GM18870 (cell line): ENCODE data around the gene CALU.
A peak's percentile ranks its signal among the peaks of the same experiment; 100 is the strongest.

Source experiments
- ATAC-seq: cut with Tn5 transposase; IDR thresholded peaks from one replicate; pipeline ENCODE4 v1.9.1; 2021; ENCODE audit warnings: moderate library complexity; ENCODE audit not compliant: unreplicated experiment

CALU gene

DNA sequence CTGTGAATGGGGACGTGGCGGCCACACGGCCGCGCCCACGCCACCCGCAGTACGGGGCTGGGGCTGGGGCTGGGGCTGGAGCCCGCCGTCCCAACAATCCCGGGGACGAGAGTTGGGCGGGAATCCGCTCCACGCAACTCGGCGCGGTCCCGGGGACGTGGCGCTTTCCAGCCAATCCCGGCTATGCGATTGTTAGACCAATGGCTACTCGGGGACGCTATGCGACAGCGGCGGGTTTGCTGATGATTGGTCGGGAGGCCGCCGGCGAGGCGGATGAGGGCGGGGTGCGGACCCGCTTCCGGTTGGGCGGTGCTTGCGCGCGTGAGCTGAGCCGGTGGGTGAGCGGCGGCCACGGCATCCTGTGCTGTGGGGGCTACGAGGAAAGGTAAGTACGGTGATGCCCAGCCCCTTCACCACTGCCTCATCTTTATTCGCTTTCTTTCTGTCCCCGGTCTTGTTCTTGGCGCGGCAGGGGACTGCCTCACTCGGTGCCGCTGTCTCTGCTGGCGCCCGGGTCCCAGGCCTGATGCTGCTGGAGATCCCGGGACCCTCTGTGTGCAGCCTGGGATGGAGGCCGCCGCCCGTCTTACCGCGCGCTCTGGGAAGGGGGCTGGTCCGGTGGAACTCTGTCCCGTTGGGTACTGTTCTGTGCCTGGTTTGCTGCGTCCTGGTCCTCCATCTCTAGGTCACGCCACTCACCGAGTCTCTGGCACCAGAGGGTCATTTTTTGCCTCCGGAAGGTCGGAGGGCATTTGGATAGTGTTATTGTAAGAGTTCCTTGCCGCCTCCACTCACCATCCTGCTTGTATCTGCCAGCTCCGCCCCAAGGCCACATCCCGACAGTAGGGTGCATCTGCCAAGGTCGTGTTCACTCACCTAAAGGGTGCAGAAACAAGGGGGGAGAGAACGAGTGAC, at the start of gene CALU:
Gene CALU (plus strand): TSS at position 312 of the 915 bp plus-strand sequence. CDS start 9,225 bp downstream, outside the sequence.
- peak; percentile 90 for ATAC-seq

DNA sequence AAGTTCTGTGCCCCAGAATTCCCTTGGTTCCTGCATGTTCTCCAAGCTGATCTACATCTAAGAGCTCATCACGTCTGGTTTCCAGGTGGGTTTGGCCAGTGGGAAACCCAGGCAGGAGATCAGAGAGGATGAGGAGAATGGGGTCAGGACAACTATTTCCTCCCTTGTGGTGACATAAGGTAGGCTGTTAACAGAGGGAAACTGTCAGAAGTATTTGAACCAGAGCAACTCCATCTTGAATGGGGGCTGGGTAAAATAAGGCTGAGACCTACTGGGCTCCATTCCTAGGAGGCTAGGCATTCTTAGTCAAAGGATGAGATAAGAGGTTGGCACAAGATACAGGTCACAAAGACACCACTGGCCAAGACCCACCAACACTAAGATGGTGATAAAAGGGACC, 47.9 kb upstream of the CALU start:
- ATAC-seq, result no peak

DNA sequence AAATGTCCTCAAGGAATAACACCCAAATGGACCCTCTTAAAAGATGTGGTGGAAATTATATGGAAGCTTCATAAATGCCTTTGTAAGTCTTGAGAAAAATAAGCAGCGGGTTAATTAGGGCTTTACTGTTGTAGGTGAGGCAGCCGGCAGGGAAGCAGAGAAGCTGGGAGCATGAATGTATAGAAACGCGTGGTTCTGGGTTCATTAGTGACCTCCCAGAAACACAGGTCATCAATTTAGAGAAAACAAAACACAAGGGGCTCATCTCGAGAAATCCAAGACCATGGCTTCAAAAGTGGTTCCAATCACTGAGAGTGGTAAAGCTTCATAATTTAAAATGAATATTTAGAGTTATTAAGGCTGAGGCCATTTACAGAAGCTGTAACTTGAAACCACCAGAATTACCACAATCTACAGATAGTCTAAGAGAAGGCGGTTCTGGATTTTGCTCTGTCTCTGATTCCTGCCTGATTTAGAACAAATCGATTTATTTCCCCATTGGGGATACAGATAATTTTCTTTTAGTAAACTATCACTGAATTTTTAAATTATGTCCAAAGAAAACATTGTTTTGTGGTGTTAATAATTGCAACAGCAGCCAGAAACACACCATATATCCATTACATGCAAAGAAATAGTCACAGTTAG, 46.4 kb upstream of the CALU start:
- no peak for ATAC-seq

DNA sequence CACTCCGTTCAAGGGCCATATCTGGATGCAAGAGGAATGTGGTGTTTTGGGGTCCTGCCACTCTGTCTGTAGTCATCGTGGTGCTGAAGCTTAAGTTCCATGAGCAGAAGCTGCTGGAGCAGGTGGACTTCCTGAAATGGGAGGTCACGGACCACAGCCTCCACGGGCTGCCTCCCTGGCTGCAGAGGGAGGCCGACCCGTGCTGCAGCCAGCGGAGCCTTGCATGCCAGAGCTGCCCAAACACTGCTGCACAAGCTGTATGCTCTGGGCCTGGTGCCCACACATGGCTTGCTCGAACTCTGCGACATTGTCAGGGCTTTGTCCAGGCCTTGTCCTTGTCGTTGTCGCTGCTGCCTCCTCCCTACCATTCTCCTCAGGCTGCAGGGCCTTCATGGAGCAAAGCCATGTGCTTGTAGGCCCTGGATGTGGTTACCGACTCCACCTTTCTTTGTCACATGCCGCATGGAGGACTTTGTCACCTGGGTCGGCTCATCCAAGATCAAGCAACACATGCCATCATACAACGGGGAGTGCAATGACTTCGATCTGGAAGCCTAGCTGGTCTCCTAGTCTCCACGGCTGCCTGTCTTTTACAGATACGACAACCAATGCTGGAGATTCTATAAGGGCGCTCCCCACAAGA, 45.7 kb upstream of the CALU start:
- no peak for ATAC-seq

GRCh38 chr7:128694738-128695137, 44.4 kb upstream of the CALU start:
- ATAC-seq, result no peak

DNA sequence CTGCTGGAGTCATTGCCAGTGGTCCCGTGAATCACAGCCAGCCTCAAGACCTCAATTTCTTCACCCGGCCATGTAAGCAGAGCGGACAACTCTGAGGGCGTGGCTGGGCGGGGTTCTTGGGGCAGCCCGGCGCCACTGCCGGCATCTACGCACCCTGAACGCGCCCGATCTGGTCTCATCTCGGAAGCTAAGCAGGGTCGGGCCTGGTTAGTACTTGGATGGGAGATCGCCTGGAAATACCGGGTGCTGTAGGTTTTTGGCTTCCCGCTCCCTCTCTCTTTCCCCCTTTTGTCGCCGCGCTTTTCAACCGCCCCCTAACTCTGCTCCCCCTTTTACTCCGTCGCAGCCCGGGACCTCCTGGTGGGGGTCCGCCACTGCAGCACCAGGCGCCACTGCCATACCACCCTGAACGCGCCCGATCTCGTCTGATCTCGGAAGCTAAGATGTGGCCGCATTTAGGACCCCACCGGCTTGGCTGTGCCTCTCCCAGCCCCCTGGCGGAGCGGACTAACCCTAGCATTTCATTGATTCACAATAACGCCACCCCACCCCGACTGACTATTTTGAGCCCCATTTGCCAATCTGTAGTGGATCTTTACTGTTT, 41.8 kb upstream of the CALU start:
- no peak for ATAC-seq

DNA sequence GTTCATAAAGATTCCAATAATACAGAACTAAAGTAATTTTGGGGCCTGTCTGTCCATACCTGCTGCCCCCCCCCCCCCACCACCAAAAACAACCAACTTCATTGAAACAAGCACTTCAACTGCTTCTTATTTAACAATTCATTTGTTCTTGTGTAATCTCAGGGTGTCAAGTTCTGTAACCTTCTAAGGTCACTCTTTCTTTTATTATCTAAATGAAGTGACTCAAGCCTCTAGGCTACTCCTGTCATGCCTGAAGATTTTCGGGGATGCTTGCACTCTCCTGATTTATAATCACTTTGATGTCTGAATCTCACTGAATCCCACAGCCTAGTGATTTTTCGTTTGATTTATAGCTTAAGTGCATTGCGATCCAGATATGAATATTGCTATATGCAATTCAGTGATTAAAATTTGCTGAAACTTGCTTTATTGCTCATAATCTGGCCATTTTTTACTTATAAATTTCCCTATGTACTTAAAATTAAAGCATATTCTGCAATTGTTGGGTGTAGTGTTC, 39.9 kb upstream of the CALU start:
- no peak for ATAC-seq

- no peak for ATAC-seq
Observed at GRCh38 chr7:128699895-128700294, 39.3 kb upstream of the CALU start.

DNA sequence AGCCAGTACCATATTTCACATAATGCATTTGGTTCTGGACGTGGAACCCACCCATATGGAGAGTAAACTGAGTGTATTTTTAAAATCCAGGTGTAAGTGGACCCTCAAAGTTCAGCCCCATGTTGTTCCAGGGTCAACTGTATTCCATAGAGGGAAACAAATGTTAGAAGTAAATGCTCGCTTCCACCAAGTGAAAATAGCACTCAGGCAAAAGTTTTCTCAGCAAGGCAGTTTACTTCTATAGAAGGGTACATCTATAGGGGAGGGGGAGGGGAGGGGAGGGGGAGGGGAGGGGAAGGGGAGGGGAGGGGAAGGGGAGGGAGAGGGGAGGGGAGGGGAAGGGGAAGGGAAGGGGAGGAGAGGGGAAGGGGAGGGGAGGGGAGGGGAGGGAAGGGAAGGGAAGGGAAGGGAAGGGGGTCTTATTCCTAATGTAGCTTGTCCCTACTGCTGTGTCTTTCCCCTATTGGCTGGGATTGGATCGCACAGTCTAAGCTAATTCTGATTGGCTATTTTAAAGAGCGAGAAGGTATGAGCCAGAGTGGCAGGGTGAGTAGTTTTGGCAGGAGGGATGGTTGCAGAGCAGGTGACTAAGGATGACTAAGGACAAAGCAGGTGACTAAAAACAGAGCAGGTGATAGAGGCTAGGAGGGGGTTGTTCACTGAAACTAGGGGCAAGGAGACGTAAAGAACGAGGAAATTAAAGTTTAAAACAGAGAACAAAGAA, 37.9 kb upstream of the CALU start:
- no peak for ATAC-seq

DNA sequence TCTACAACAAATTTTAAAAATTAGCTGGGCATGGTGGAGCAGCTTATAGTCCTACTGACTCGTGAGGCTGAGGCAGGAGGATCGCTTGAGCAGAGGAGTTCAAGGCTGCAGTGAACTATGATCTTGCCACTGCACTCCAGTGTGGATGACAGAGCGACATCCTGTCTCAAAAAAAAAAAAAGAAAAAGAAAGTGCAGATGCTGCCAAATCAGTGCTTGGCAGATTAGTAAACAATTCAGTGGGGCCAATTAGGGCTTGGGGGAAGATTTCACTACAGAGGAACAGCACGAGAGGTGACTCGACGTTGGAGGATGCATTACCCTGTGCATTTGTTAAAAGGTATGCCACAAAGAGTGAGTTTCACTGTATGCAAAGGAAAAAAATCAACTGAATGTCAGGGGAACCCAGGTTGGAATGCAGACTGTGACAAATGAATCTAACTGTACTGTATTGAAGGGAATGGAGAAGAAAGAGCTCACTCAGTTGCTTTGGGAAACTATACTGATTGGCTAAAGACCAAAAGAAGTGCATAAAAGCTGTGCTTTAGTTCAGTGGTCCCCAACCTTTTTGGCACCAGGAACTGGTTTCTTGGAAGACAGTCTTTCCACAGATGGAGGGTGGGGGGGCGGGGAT, 35.4 kb upstream of the CALU start:
- ATAC-seq, result no peak

DNA sequence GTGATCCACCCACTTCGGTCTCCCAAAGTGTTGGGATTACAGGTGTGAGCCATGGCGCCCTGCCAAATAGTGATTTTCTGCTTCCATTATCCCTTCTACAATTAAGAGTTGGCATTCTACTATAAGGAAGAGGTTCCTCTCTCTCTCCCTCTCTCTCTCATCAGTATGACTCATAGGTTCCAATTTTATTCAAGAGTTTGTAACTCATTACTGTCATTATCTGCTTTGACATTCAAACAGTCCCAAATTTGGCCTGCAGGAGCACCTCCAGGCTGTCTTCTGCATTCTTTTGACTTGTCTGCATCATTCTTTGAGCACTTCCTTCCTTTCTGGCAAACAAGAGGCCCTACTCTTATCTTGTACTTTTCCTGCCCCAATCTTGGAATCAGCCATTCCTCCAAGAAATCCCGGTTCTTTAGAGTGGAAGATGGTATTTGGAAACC, 33.2 kb upstream of the CALU start:
- ATAC-seq, result no peak

- no peak for ATAC-seq
Observed at GRCh38 chr7:128707752-128708151, 31.4 kb upstream of the CALU start.

DNA sequence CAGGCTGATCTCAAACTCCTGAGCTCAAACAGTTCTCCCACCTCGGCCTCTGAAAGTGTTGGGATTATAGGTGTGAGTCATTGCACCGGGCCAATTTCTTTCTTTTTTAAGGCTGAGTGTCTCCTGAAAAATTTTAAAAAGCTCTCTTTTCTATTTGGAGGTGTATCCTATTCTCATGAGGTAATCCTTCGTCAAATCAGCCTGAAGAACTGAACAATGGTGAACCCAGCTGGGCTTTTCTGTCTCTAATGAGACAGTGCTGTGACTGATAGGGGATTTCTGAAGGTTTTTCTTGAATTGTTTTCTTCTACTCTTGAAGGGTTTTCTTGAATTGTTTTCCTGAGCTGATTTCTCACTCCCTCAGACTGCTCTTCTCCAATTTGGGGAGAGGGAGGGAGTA, 30.9 kb upstream of the CALU start:
- ATAC-seq, result no peak

DNA sequence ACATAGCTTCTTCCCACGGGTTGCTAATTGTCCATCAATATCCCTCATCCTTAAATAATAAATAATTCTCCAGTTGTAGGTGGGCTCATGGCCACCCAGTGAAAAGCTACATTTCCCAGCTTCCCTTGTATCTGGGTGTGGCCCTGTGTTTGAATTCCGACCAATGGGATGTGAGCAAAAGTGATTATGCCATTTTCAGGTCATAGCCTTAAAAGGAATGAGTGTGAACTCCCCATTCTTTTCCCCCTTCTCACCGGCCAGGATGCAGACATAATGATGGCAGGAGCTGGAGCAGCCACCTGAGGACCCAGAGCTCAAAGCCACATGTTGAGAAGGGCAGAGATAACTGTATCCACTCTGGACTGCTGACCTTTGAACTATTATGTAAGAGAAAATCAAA, 30.3 kb upstream of the CALU start:
- ATAC-seq, result no peak

DNA sequence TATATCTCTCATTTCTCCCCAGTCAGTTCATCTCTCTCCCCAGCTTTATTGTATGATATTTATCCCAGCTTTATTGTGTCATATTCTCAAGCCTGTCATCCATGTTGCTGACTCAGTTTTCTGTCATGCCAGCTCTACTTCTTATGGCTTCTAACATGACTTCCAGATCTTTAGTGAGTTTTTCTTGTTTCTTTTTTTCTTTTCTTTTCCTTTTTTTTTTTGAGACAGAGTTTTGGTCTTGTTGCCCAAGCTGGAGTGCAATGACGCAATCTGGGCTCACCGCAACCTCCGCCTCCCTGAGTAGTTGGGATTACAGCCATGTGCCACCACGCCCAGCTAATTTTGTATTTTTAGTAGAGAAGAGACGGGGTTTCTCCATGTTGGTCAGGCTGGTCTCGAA, 28.7 kb upstream of the CALU start:
- no peak for ATAC-seq

DNA sequence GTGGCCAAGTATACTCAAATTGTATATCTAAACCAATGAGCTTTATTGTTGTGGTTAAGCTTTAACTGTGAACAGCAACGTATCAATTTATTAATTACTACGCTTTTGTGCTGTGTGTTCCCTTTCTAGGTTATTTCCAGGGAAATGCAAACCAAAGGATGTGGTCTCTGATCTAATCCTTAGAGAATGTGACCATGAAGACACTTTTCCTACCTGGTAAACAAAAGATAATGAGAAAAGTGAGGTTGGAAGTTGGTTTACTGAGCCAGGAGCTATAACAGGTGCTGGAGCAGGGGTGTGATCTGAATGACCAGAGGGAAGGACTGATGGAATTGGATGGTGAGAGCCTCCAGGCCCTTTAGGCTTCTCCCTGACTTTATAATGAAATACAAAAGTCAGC, 25.4 kb upstream of the CALU start:
- ATAC-seq, result no peak

DNA sequence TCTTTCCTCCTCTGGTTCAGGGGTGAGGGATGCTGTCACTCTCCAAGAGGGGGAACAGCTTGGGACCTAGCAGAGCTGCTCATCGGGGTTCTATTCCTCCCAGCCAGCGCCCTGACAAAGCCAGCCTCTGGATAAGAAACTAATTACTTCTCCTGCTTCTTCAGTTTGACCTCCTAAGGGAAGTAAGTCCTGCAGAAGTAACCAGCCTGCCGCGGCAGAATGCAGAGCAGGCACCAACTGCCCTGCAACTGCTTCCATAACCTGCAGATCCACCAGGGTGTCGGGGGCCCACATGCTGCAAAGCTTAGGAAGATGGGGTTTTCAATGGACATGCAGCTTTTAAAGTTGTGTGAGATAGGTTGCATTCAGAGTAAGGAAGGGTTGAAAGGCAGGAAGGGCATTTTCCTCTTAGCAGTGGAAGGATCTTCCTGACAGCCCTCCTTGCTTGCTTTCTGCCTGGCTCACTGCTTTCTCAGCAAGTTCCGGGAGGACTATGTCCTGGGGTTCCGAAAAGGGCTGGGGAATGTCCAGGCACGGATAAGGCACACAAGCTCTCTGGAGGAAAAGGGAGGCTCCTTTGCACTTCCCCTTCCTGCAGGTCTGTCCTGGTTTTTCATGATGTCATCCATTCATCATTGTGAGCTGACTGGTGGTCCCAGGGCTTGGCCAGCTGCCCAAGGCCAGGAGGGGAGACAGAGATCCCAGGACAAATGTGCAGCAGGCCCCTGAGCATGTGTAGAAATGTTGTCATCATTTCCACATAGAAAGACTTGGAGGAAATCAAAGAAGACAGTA, 24.3 kb upstream of the CALU start:
- ATAC-seq, result no peak

- no peak for ATAC-seq
Observed at GRCh38 chr7:128718967-128719642, 20.1 kb upstream of the CALU start.

- no peak for ATAC-seq
Observed at GRCh38 chr7:128721376-128721775, 17.8 kb upstream of the CALU start.
